GM11168 (cell line): ENCODE results near the gene CDC45.

Source experiments
- in situ Hi-C: fragments of 300-500 bp; cut with MboI; formaldehyde crosslinking; loops from one replicate; pipeline ENCODE4 v1.12.0; 2022; ENCODE audit warnings: low sequenced_read_pairs; ENCODE audit not compliant: unreplicated experiment

The CDC45 gene

DNA sequence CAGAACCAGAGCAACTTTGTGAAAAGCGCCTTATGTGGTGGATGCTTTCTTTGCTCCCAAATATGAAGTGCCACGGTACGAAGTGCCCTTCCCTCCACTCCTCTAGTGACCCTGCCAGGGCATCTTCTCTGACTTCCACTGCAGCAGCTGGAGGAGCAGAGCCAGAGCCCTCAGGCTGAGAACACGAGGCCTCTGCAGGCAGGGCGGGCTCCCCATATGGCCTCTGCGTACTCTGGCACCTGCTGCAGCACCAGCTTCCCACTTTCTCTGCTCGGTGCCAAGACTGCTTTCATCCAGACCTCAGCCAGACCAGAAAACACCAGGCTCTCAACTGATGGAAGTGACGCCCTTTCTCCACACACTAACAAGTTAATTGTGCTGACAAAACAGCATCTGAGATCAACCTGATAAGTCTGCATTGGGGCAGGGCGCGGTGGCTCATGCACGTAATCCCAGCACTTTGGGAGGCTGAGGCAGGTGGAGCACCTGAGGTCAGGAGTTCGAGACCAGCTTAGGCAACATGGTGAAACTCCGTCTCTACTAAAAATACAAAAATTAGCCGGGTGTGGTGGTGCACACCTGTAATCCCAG lies 13.5 kb upstream of the CDC45 start:
- in situ Hi-C loops, result no loop called here

DNA sequence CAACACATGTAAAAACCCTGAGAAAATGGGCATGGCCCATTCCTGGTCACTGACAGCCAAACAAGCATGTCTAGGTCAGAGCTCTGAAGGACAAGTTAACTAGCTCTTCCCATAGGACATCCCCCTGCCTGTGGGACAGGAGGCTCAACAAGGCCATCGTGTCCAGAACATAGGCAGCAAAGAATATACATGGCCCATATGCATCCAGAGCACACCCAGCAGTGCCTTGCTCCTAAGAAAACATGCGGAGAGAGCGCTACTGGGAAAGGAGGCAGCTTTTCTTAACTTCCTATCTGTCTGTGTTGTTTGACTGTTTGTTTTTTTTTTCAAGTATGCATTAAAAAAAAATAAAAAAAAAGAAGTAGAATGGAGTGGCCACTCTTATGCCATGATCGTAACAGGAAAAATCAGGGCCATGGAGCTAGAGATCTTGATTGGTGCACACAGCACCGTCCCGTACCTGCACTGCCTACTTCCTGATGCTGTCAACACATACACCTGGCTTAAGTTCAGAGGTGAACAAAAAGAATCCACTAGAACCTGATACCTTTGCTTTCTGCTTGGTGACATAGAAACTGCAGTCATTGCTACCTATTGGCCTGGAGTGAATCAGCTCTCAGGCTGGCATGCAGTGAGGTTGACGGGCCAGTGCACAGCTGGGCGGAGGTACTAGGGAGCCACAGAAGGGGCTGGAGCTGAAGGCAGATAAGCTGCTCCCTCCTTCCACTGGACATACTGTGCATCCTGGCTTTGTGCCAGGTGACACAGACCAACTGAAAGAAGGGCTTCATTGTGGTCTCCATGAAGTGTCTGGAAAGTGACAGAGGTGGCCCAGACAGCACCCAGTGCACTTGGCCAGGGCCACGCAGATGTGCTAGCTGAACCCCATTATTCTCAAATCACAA lies 12.6 kb upstream of the CDC45 start:
- in situ Hi-C loops, result no loop called here

- in situ Hi-C loops, result no loop called here
These were observed 11.8 kb upstream of the CDC45 start for GRCh38 chr22:19467912-19468311.

DNA sequence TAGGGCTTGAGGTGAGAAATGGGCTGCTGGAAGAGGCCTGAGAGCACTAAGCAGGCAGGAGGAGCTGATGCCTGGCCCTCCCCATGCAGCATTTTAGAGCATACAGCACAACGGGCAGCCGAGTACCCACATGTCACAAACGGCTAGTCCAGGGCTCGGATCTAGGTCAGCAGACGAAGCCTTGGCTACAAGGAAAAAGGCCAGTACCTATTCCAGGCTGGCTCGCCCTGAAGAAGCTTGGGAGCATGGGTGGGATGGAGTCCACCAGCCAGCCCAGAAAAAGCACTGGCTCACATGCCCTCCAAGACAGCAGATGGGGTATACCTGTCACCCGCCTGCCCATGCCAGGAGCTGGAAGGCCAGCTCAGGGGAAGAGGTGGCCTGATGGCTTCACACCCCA lies 10.3 kb upstream of the CDC45 start:
- in situ Hi-C loops, result no loop called here

DNA sequence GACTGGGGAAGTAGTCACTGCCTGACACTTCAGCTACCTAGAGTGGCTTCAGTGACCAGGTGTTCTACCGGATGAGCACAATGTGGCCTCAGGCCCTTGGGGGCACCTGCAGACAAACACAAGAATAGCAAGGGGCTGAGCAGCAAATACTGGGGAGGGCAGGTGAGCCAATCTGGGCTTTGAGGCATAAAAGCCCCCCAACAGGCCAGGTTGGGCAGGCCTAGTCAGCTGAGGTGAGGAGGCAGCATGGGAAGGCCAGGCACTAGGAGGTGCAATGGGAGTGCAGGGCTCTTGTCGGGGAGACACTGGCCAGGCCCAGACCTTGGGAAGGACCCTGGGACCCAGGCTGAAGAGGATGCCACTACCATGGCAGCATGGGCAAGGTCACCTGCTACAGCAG lies 9.7 kb upstream of the CDC45 start:
- in situ Hi-C loops, result no loop called here

- in situ Hi-C loops, result no loop called here
These were observed 8.1 kb upstream of the CDC45 start for GRCh38 chr22:19471572-19471971.

DNA sequence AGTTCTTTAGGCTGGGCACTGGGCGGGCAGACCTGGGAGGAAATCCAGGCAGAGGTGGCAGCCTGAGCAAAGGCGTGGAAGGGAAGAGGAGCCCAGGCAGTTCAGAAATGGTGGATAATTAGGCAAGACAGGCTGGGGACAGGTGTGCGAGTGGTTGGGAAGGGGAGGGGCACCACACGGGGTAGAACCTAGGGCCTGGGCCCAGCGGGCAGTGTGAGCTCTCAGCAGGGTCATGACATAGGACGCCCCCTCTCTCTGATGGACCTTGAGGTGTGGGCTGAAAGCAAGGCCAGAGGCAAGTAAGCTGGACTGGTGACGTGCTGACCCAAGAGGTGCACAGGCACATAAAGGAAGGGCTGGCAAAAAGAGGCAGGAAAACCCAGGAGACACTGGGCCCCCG lies 7.5 kb upstream of the CDC45 start:
- in situ Hi-C loops, result no loop called here

DNA sequence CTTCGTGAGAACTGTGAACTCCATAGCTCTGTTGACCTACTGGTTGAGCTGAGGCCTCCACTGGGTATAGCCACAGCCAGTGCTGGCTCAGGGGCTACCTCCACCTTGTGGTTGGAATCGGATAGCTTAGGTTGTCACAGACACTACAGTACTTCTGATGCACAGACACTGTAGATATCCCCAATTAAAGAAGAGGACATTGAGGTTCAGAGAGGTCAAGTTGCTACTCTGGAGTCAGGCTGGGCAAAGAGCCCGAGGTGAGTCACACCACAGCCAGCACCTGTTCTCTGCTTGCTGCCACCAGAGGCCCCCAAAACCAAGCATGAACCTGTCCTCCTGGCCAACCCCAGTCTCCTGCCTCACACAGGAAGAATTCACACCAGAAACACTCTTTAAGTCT lies 6.1 kb upstream of the CDC45 start:
- in situ Hi-C loops, result no loop called here

GRCh38 chr22:19476023-19476422 lies 3.7 kb upstream of the CDC45 start:
- in situ Hi-C loops, result no loop called here

DNA sequence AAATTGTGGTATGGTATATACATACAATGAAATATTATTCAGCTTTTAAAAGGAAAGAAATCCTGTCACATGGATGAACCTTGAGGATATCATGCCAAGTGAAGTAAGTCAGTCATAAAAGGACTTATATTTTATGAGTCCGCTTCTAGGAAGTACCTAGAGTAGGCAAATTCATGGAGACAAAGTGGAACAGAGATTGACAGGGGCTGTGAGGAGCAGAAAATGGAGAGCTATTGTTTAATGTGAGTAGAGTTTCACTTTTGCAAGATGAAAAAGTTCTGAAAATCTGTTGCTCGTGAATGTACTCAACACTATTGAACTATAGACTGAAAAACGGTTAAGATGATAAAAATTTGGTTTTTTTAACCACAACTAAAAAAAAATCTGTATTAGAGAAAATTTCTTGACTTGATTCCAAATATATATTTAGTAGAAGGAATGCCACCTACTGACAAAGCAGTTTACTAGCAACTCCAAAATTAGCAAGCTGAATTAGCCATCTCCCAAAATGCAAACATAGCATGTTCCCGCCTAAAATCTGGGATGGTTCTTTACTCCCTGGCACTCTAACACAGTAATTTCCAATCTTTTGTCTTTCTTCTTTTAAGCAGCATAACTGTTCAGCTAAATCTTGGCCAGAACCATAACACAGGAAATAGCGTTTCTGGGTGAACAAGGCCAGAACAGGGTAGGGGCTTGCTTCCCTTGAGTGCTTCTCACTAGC lies 2.2 kb upstream of the CDC45 start:
- in situ Hi-C loops, result no loop called here

DNA sequence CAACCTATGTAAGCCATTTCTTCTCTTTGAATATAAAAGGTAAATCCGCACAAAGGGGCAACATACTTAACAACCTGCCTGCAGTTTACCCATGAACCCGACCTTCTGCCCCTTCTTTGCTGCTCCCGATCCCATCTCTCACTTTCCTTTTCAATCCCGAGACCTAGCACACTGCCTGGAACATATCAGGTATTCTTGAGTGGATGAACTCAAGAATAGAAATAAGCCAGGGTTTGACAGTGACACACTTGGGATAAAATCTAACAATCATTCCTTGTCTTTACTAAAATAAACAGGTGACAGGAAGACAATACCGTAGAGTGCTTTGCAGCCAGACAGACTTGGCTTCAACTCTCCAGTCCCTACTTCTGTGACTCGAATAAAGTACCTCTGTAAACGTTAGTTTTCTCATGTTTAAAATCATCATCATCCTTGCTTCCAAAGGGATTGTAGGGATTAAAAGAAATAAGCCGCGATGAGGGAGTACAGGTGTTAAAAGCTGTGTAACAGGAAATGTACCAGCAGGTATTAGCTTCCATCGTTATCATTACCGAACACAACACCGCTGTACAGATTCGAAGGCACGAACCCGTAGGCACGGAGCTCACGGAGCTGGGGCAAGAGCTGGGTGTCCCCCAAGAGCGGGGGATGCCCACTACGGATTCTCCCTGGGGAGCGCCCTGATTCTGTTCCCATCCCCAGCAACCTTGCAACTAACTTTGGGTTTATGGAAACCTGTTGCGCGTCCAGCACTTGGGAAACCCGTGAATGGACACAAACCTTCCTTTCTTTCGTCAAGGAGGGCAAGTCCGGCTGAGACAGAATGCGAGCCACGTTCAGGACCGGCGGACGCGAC lies 1.4 kb upstream of the CDC45 start:
- in situ Hi-C loops, result no loop called here

DNA sequence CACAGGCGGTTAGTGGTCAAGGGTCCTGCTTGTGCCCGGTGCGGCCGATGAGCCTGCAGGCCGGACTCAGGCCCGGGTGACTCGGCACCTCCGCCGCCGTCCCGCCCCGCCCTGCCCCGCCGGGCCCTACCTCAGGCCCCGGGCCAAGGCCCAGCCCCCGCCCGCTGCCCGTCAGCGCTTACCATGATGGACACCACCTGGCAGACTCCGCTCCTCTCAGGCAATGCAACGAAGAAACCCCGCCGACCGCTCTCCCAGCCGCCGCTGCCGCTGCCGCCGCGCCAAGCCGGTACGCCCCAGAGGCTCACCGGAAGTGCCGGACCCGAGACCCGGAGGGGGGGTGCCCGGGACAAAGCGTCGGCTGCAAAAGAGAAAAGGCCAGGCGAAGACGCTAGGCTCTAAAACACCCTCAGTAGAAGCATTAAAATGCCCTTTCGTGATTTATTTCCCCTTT lies 792 bp upstream of the CDC45 start, which contains the start of gene UFD1:
Gene UFD1 (minus strand): TSS at position 293 of the 454 bp plus-strand sequence. CDS start 108 bp downstream, at position 185.
- in situ Hi-C loops, result no loop called here

DNA sequence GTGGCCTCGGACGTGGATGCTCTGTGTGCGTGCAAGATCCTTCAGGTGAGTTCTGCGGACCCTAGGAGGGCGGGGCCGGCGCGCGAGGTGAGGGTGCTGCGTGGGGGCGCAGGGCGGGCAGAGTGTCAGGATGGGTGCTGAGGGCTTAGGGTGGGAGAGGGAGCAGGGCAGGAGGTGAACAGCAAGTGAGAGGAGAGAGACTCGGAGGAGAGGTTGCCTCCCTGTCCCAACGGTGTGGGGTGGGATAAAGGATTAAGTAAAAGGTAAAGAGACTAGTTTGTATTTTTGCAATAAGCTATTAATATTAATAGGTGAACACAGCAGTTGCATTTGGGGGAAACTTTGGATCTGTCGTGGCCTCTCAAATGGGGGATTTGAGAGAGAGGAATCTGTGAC lies 451 bp downstream of the CDC45 start:
- in situ Hi-C loops, result no loop called here

- in situ Hi-C loops, result no loop called here
These were observed 1.1 kb downstream of the CDC45 start for GRCh38 chr22:19480789-19481188.

- in situ Hi-C loops, result no loop called here
These were observed 2.6 kb downstream of the CDC45 start for GRCh38 chr22:19482297-19482696.

DNA sequence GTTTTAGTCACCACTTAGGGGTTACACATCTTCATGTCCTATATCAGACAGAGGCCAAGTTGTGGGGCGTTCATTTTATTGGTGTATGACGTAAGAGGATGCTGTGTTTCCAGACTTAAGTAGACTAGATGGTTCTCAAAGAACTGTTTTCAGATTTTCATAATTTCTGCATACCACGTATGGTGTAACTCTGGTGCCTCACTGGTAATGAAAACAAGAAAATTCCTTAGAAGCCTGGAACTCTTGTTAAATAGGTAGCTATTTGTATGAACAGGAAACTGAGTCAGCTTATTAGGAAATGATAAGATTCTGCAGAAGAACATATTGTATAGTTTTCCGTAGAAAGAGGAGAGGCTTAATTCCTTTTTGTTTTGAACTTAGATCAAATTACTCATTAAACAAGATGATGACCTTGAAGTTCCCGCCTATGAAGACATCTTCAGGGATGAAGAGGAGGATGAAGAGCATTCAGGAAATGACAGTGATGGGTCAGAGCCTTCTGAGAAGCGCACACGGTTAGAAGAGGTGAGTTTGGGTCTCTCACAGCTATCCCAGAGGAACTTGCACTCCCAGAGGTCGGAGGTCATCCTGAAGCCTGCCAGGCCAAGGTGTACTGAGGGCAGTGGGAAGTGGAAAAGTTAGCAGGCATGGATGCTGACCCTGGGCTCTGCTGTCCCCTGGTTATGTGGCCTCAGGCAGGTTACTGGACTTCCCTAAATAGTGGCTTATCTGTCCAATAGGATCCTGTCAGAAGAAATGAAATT lies 3.9 kb downstream of the CDC45 start:
- in situ Hi-C loops, result no loop called here

- in situ Hi-C loops, result no loop called here
These were observed 8.6 kb downstream of the CDC45 start for GRCh38 chr22:19488285-19488684.

- in situ Hi-C loops, result no loop called here
These were observed 9.4 kb downstream of the CDC45 start for GRCh38 chr22:19488884-19489843.
